ENCODE data around the gene SPRR2A.

DNA sequence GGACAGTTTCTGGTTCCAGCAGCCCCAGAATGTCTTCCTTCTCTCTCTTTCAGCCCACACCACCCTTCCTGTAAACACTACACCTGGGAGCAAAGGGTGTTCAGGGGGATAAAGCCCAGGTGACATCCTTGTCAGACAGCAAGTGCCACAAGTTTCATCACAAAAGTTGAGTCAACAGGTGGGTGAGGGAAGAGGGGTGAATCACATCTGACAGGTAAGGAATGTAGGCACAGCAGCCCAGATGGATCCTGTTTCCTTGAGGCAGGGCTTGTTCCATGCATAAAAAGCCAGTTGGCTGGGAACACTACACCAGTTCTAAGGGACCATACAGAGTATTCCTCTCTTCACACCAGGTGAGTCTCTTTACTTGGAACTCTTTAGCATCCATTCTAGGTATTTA, 26.4 kb downstream of the SPRR2A start, which contains the start of gene SPRR1B:
- no peak for TF ChIP-seq CTCF (IDR thresholded peaks at IDR 0.05; ENCODE audit: low read depth, low read length)
- no peak for TF ChIP-seq POLR2A (IDR thresholded peaks at IDR 0.05; ENCODE audit: extremely low read depth, insufficient read length)
- TF ChIP-seq, protein P1, sequence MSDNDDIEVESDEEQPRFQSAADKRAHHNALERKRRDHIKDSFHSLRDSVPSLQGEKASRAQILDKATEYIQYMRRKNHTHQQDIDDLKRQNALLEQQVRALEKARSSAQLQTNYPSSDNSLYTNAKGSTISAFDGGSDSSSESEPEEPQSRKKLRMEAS (IDR thresholded peaks at IDR 0.05; ENCODE audit: low read depth, low read length) = no peak
- no peak for TF ChIP-seq MYC (IDR thresholded peaks at IDR 0.05; ENCODE audit: low read depth, low read length)

All from NB4 (cell line).